Neural cell (in vitro differentiated cells): Measurements from ENCODE around the gene CARD6.

Experiments used
- CTCF ChIP-seq: fragments of 450-650 bp; IDR thresholded peaks from 2 replicates; pipeline ENCODE4 v1.5.1; 2014; ENCODE audit warnings: antibody characterized with exemption, mild to moderate bottlenecking, moderate library complexity; ENCODE audit not compliant: poor library complexity, severe bottlenecking
- EP300 ChIP-seq: fragments of 450-650 bp; conservative IDR thresholded peaks from 2 replicates; pipeline ENCODE4 v1.6.1; 2014; ENCODE audit warnings: antibody characterized with exemption, mild to moderate bottlenecking, moderate library complexity; ENCODE audit not compliant: poor library complexity, severe bottlenecking
- EZH2 ChIP-seq: fragments of 200-600, 300-800 bp; shearing (Covaris generic), sonication (generic); IDR thresholded peaks from 2 replicates; pipeline ENCODE4 v1.6.1; 2014; ENCODE audit warnings: antibody characterized with exemption, low read length, borderline replicate concordance, mild to moderate bottlenecking; ENCODE audit not compliant: insufficient read depth, poor library complexity, severe bottlenecking
- MXI1 ChIP-seq: fragments of 450-650 bp; conservative IDR thresholded peaks from 2 replicates; pipeline ENCODE4 v1.6.1; 2014; ENCODE audit warnings: antibody characterized with exemption, mild to moderate bottlenecking; ENCODE audit not compliant: poor library complexity, severe bottlenecking
- POLR2AphosphoS5 ChIP-seq: IDR thresholded peaks from 2 replicates; pipeline ENCODE4 v1.6.1; 2012
- RAD21 ChIP-seq: fragments of 450-650 bp; conservative IDR thresholded peaks from 2 replicates; pipeline ENCODE4 v1.6.1; 2014; ENCODE audit warnings: antibody characterized with exemption, mild to moderate bottlenecking, moderate library complexity
- REST ChIP-seq: IDR thresholded peaks from 2 replicates; pipeline ENCODE4 v1.6.1; 2012; ENCODE audit warnings: borderline replicate concordance
- SMC3 ChIP-seq: fragments of 450-650 bp; conservative IDR thresholded peaks from 2 replicates; pipeline ENCODE4 v1.6.1; 2014; ENCODE audit warnings: antibody characterized with exemption, mild to moderate bottlenecking, moderate library complexity; ENCODE audit not compliant: poor library complexity
- TAF1 ChIP-seq: IDR thresholded peaks from 2 replicates; pipeline ENCODE4 v1.6.1; 2012; ENCODE audit warnings: low read depth

- no peak for TF ChIP-seq CTCF
- TF ChIP-seq EZH2 = no peak
- no peak for TF ChIP-seq EP300
- no peak for TF ChIP-seq REST
- no peak for TF ChIP-seq RAD21
- TF ChIP-seq TAF1 = no peak
- no peak for TF ChIP-seq SMC3
- TF ChIP-seq POLR2AphosphoS5 = no peak
- TF ChIP-seq MXI1 = no peak
Measured at GRCh38 chr5:40801771-40802562, 39.2 kb upstream of the CARD6 start.
